ENCODE data around the gene GIPR. TPM values are rescaled to one million over a fixed set of nuclear protein-coding genes. Genes with fewer than 3 reads are reported as not detected.

GIPR gene
- total RNA-seq, 1 experiment from 2014 or later, result not detected

Other genes with a start within 250 kb of the GIPR start
- gene ERCC1, start 244.3 kb upstream of the GIPR start, total RNA-seq (2014; rRNA removed; shearing (Covaris generic); ENCODE audit: low replicate concordance), result 118 and 167 TPM in 2 replicates
- gene FOSB, start 200.2 kb upstream of the GIPR start, total RNA-seq (2014; rRNA removed; shearing (Covaris generic); ENCODE audit: low replicate concordance), result 0.33 TPM in 1 of 2 replicates, not detected in the other
- 4.9 and 6.1 TPM in 2 replicates for gene RTN2, start 171.2 kb upstream of the GIPR start, total RNA-seq (2014; rRNA removed; shearing (Covaris generic); ENCODE audit: low replicate concordance)
- gene PPM1N, start 169.8 kb upstream of the GIPR start, total RNA-seq (2014; rRNA removed; shearing (Covaris generic); ENCODE audit: low replicate concordance), result 6.6 TPM in 1 of 2 replicates, not detected in the other
- 129 and 196 TPM in 2 replicates for gene VASP, start 160.7 kb upstream of the GIPR start, total RNA-seq (2014; rRNA removed; shearing (Covaris generic); ENCODE audit: low replicate concordance)
- 21.2 and 28.7 TPM in 2 replicates for gene OPA3, start 83.4 kb upstream of the GIPR start, total RNA-seq (2014; rRNA removed; shearing (Covaris generic); ENCODE audit: low replicate concordance)
- not detected in 2 replicates for gene GPR4, start 66.0 kb upstream of the GIPR start, total RNA-seq (2014; rRNA removed; shearing (Covaris generic); ENCODE audit: low replicate concordance)
- 10.9 and 22.0 TPM in 2 replicates for gene EML2, start 28.8 kb upstream of the GIPR start, total RNA-seq (2014; rRNA removed; shearing (Covaris generic); ENCODE audit: low replicate concordance)
- gene SNRPD2, start 23.7 kb downstream of the GIPR start, total RNA-seq (2014; rRNA removed; shearing (Covaris generic); ENCODE audit: low replicate concordance), result 488 and 700 TPM in 2 replicates
- 19.7 and 37.9 TPM in 2 replicates for gene QPCTL, start 24.4 kb downstream of the GIPR start, total RNA-seq (2014; rRNA removed; shearing (Covaris generic); ENCODE audit: low replicate concordance)
- gene FBXO46, start 62.7 kb downstream of the GIPR start, total RNA-seq (2014; rRNA removed; shearing (Covaris generic); ENCODE audit: low replicate concordance), result 4.3 and 12.3 TPM in 2 replicates
- gene MEIOSIN, start 65.2 kb downstream of the GIPR start, total RNA-seq (2014; rRNA removed; shearing (Covaris generic); ENCODE audit: low replicate concordance), result 0.99 TPM in 1 of 2 replicates, not detected in the other
- 11.4 and 18.6 TPM in 2 replicates for gene SIX5, start 101.0 kb downstream of the GIPR start, total RNA-seq (2014; rRNA removed; shearing (Covaris generic); ENCODE audit: low replicate concordance)
- 3.9 and 7.0 TPM in 2 replicates for gene DMPK, start 114.3 kb downstream of the GIPR start, total RNA-seq (2014; rRNA removed; shearing (Covaris generic); ENCODE audit: low replicate concordance)
- 30.4 and 48.0 TPM in 2 replicates for gene DMWD, start 124.6 kb downstream of the GIPR start, total RNA-seq (2014; rRNA removed; shearing (Covaris generic); ENCODE audit: low replicate concordance)
- not detected in 2 replicates for gene RSPH6A, start 147.1 kb downstream of the GIPR start, total RNA-seq (2014; rRNA removed; shearing (Covaris generic); ENCODE audit: low replicate concordance)
- gene SYMPK, start 194.9 kb downstream of the GIPR start, total RNA-seq (2014; rRNA removed; shearing (Covaris generic); ENCODE audit: low replicate concordance), result 59.4 and 70.7 TPM in 2 replicates
- not detected in 2 replicates for gene FOXA3, start 196.1 kb downstream of the GIPR start, total RNA-seq (2014; rRNA removed; shearing (Covaris generic); ENCODE audit: low replicate concordance)
- 48.6 and 73.7 TPM in 2 replicates for gene IRF2BP1, start 217.9 kb downstream of the GIPR start, total RNA-seq (2014; rRNA removed; shearing (Covaris generic); ENCODE audit: low replicate concordance)
- 0.20 and 0.79 TPM in 2 replicates for gene MYPOP, start 234.4 kb downstream of the GIPR start, total RNA-seq (2014; rRNA removed; shearing (Covaris generic); ENCODE audit: low replicate concordance)
- gene NANOS2, start 246.6 kb downstream of the GIPR start, total RNA-seq (2014; rRNA removed; shearing (Covaris generic); ENCODE audit: low replicate concordance), result not detected in 2 replicates